ENCODE data around the gene AP1M1. TPM values are rescaled to one million over a fixed set of nuclear protein-coding genes. Genes with fewer than 3 reads are reported as not detected.

The AP1M1 gene
- total RNA-seq, 4 donors from 2014 or later = 68.2 to 119 (median 73.5) TPM

DNA sequence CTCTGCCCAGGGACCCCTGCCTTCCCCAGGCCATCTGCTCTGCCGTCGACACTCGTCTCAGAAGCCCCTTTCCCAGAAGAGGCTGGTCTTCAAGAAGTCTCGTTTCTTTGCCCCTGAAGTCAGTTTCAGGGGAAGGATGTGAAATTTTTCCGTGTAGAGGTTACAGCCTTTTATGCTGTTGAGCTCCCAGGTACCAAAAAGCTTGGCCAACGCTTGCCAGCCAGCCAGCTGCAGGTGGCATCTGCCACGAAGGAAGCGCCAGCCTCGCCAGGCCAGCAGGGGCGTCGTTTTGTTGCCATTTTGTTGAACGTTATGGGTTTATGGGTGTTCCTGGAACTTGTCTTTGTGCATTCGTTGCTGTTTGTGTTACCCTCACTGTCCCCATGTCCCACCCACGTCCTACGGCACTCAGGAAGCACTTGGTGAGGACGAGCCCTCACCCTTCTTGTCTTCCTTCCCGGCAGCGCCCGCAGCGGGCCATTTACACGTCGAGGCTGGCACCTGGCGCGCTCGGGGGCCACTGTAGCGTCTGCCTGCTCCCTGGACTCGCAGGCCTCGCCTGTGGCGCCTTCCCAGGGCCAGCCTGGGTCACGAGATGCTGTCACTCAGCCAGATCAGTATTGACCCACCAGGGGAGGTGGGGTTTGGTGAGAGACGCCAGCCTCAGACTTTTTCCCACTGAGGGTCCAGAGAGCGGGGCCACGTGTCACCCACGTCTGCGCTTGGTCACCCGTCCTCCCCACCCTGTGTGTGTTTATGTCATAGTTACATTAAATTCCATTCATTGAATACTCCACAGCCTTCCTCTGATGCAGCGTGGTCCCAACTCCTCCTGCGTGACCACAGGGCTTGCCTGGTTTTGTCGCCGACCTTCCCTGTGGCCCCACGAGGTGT lies 37.1 kb downstream of the AP1M1 start:
- Histone ChIP-seq H3K27me3 (no peaks in the 10 kb centered on the region), H3K4me1 (no peaks in the 10 kb centered on the region), H3K4me3 (no peak overlapping the region), H3K9me3 (no peaks in the 10 kb centered on the region), H3K36me3 (peaks cover 0 to 55% of the 10 kb centered on the region in 2 donors), H3K27ac (no peak overlapping the region)
- DNase-seq (no peak), ATAC-seq (no peak)
- intact Hi-C loops (cut with DNase I; ENCODE audit: low total_unique reads) (no loop called here), in situ Hi-C loops (cut with MboI; ENCODE audit: low sequenced_read_pairs in 4 of 4) (loop anchor here in 1 of 4 donors (25.0 kb wide), 1 partner anchor 303 kb away; the partner anchor contains the start of gene CHERP)
- TF ChIP-seq POLR2A (IDR thresholded peaks at IDR 0.05) (no peak), CTCF (IDR thresholded peaks at IDR 0.05 in 4 of 5, conservative IDR thresholded peaks at IDR 0.05 in 1 of 5) (no peak)

DNA sequence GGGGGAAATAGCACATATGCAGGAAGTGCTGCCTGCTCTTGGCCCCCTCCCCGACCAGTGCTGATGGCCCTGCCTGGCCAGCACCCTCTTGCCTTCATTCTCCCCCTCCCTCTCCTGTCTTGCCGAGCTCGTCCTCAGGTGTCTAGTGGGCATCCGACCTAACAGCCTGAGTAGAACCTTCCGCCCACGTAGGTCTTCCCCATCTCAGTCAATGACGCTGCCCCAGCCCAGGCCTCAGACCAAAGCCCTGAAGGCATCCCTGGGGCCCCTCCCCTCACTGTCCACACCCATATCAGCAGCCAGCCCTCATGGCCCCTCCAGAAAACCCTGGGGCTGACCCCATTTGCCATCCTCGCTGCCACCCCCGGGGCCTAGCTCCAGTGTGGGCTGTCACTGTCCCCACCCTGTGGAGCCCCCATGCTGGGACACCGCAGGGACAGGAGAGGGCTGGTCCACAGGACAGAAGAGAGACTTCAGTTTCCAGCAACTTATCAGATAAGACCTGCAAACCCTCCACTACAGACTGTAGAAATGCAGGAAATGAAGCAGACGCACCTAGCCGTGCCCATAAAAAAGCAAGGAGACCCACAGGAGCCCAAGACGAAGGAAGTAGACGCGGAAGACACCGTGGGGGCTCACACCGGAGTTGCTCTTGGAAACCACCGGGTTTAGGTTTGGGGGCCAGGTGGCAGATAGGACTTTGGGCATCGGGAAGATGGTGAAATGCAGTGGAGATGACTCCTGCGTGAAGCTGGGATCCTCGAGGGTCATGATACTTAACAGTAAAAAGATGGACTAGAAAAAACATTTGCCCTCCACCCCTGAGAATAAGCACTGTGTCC lies 38.3 kb downstream of the AP1M1 start:
- H3K36me3 ChIP-seq = peaks cover 0 to 44% of the 10 kb centered on the region in 2 donors
- H3K27me3 ChIP-seq = no peaks in the 10 kb centered on the region
- TF ChIP-seq CTCF (IDR thresholded peaks at IDR 0.05 in 4 of 5, conservative IDR thresholded peaks at IDR 0.05 in 1 of 5) (no peak), POLR2A (IDR thresholded peaks at IDR 0.05) (no peak)
- no peak overlapping the region for H3K4me3 ChIP-seq
- H3K9me3 ChIP-seq = no peaks in the 10 kb centered on the region
- no peak for DNase-seq
- no peak for ATAC-seq
- intact Hi-C loops (cut with DNase I; ENCODE audit: low total_unique reads) = no loop called here
- no peaks in the 10 kb centered on the region for H3K4me1 ChIP-seq
- no peak overlapping the region for H3K27ac ChIP-seq
- in situ Hi-C loops (cut with MboI; ENCODE audit: low sequenced_read_pairs in 4 of 4) = loop anchor here in 1 of 4 donors (25.0 kb wide), 1 partner anchor 301 kb away; the partner anchor contains the start of gene CHERP

GRCh38 chr19:16244091-16244490 lies 46.4 kb downstream of the AP1M1 start:
- Histone ChIP-seq H3K27ac (no peak overlapping the region), H3K27me3 (peaks cover 0 to 2% (median 0%) of the 10 kb centered on the region in 3 donors), H3K4me3 (no peak overlapping the region), H3K9me3 (no peaks in the 10 kb centered on the region), H3K36me3 (no peaks in the 10 kb centered on the region), H3K4me1 (no peaks in the 10 kb centered on the region)
- in situ Hi-C loops (cut with MboI; ENCODE audit: low sequenced_read_pairs in 4 of 4) = loop anchor here in 1 of 4 donors (10.0 to 25.0 kb wide), 2 partner anchors 81 to 293 kb away; partner anchors contain the start of genes CHERP and KLF2
- ATAC-seq (no peak), DNase-seq (no peak)
- TF ChIP-seq POLR2A (IDR thresholded peaks at IDR 0.05) = no peak
- no peak for TF ChIP-seq CTCF (IDR thresholded peaks at IDR 0.05 in 4 of 5, conservative IDR thresholded peaks at IDR 0.05 in 1 of 5)
- intact Hi-C loops (cut with DNase I; ENCODE audit: low total_unique reads) = no loop called here

DNA sequence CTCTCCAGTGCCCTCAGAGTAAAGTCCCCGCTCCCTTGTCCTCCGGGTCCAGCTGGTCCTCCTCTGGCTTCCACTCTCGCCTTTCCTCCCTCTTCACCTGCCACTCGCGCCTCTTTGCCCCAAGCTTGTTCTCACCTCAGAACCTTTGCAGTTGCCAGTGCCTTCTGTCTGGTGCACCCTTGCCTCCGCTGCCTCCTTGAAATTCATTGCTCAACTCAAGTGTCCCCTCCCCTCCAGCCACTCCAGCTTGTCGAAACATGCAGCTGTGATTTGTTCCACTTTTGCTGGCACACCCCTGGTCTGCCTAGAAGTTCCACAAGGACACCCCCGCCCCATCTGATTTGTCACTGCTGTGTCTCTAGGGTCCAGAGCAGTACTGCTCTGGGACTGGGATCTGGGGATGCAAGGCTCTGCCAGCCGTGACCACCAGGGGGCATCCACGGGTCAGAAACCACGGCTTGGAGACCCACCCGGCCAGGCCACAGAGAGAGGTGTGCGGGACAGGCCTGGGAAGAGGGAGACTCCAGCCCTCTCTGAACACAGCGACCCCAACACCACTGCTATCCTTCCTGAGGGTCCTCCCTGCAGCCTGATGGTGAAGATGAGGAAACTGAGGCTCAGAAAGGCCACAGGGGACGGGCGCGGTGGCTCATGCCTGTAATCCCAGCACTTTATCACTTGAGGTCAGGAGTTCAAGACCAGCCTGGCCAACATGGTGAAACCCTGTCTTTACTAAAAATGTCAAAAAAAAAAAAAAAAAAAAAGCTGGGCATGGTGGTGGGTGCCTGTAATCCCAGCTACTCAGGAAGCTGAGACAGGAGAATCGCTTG lies 49.9 kb downstream of the AP1M1 start:
- in situ Hi-C loops (cut with MboI; ENCODE audit: low sequenced_read_pairs in 4 of 4) = loop anchor here (5.0 to 25.0 kb wide), 5 partner anchors 77 to 290 kb away; partner anchors contain the start of genes CHERP (in 1 of the 4) and KLF2 (in 1 of the 4)

More for the DNA sequence above, 49.9 kb downstream of the AP1M1 start:
- TF ChIP-seq POLR2A (IDR thresholded peaks at IDR 0.05) (no peak), CTCF (IDR thresholded peaks at IDR 0.05 in 4 of 5, conservative IDR thresholded peaks at IDR 0.05 in 1 of 5) (peak; percentile 93 to 98 (median 95))
- no peaks in the 10 kb centered on the region for H3K4me1 ChIP-seq
- H3K36me3 ChIP-seq = no peaks in the 10 kb centered on the region
- ATAC-seq (peak; percentile 93 to 95), DNase-seq (peak; percentile 69 to 80)
- peaks cover 0 to 2% (median 0%) of the 10 kb centered on the region in 3 donors for H3K27me3 ChIP-seq
- peak overlapping the region in 1 of 4 donors; percentile 26 for H3K27ac ChIP-seq
- no peaks in the 10 kb centered on the region for H3K9me3 ChIP-seq
- intact Hi-C loops (cut with DNase I; ENCODE audit: low total_unique reads) = loop anchor here (1.0 to 5.0 kb wide), 3 partner anchors 75 to 170 kb away; partner anchors contain the start of gene KLF2
- H3K4me3 ChIP-seq = no peak overlapping the region

Data from gastrocnemius medialis (tissue), 4 donors.